GM06990 (cell line): ENCODE measurements around the gene STEAP3.

ENCODE experiments used
- DNase-seq: peaks from one replicate; pipeline ENCODE4 v3.0.0-alpha.2; 2011; ENCODE audit not compliant: insufficient read length; ENCODE audit errors: extremely low read depth
- H3K27me3 ChIP-seq: replicated peaks from 2 replicates; pipeline ENCODE4 v1.6.0; 2011; ENCODE audit warnings: low read length; ENCODE audit not compliant: control insufficient read depth, insufficient read depth
- H3K36me3 ChIP-seq: 2 replicates; pipeline ENCODE4 v1.5.1; 2011; ENCODE audit warnings: low read length; ENCODE audit not compliant: control insufficient read depth, insufficient read depth
- H3K4me3 ChIP-seq: replicated peaks from 2 replicates; pipeline ENCODE4 v1.5.1; 2011; ENCODE audit warnings: low read depth, mild to moderate bottlenecking, control low read depth, low read length
- TF ChIP-seq, protein P1 (sequence below): IDR thresholded peaks from 2 replicates; pipeline ENCODE4 v1.5.1; 2011; ENCODE audit warnings: low read length, control low read depth, mild to moderate bottlenecking, inconsistent platforms; ENCODE audit not compliant: insufficient read depth, poor library complexity, severe bottlenecking

The STEAP3 gene

DNA sequence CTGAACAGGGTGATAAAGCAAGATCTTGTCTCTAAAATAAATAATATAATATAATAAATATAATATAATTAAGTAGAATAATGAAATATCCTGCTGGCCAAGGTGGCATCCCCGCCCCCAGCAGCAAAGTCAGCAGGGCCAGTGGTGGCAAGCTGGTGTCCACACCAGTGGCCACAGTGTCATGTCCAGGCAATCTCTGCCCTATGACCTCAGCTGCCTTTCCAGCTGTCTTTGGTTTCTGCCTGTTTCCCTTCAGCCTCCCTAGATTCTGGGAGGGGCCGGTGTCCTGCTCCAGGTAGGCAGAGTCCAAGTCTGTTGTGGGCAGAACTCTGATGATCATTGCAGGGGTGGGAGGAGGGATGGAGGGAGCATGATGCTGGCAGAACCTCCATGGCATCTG is 16.2 kb upstream of the STEAP3 start:
- no peak overlapping the region for H3K4me3 ChIP-seq
- TF ChIP-seq, protein P1, sequence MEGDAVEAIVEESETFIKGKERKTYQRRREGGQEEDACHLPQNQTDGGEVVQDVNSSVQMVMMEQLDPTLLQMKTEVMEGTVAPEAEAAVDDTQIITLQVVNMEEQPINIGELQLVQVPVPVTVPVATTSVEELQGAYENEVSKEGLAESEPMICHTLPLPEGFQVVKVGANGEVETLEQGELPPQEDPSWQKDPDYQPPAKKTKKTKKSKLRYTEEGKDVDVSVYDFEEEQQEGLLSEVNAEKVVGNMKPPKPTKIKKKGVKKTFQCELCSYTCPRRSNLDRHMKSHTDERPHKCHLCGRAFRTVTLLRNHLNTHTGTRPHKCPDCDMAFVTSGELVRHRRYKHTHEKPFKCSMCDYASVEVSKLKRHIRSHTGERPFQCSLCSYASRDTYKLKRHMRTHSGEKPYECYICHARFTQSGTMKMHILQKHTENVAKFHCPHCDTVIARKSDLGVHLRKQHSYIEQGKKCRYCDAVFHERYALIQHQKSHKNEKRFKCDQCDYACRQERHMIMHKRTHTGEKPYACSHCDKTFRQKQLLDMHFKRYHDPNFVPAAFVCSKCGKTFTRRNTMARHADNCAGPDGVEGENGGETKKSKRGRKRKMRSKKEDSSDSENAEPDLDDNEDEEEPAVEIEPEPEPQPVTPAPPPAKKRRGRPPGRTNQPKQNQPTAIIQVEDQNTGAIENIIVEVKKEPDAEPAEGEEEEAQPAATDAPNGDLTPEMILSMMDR, result no peak
- H3K27me3 ChIP-seq, result no peaks in the 10 kb centered on the region; the same call in 1 of the 2 replicates
- DNase-seq, result no peak
- H3K36me3 ChIP-seq, result no peaks in the 10 kb centered on the region

DNA sequence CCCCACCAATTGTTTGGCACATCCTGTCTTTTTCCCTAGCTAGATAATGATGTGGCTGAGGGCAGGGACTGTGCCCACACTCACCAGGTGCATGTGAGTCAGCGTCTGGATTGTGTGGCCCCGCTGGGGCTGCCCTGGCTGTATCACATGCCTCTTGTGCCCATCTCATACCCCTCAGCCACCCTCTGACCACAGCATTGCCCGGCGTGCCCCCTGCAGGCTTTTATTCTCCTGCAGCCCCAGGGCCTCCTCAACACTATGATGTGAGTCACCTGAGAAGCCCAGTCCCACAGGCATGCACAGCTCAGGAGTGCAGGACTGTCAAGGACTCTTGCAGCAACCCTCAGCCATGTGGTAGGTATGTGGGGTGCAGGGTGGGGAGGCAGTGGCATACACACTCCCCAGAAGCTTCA is 14.8 kb upstream of the STEAP3 start:
- TF ChIP-seq, protein P1, result no peak
- Histone ChIP-seq H3K27me3 (no peaks in the 10 kb centered on the region; the same call in 1 of the 2 replicates), H3K36me3 (no peaks in the 10 kb centered on the region), H3K4me3 (no peak overlapping the region)
- DNase-seq, result no peak

DNA sequence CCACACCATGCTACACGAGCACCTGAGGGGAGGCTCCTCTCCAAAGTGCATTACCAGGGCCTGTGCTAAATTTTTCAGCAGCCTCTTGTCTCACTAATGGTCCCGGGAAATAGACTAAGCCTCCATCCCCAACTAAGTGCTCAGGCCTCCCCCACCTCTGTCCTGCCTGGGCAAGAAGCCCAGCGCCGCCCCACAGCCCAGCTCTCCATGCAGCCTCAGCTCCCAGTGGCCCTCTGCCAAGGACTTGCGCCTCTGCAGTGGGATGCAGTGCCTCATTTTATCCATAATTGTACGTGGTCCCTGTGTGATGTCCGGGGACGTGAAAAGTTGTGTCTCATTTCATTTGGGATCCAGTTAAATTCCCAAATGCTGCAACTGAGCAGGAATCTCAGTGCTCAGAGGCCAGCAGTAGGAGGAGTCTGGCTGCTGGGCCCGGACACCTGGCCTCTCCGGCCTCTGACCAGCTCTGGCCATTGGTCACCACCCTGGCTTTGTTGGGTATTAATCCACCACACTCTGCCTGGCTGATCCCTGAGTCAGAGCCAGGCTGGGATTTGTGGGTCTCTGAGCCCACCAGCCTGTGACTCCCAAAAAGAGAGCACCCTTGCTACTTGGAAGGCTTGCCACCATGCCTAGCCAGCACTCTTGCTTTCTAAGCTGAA is 11.4 kb upstream of the STEAP3 start:
- Histone ChIP-seq H3K36me3 (no peaks in the 10 kb centered on the region), H3K27me3 (no peaks in the 10 kb centered on the region; the same call in 1 of the 2 replicates), H3K4me3 (no peak overlapping the region)
- DNase-seq, result no peak
- TF ChIP-seq, protein P1, result no peak

DNA sequence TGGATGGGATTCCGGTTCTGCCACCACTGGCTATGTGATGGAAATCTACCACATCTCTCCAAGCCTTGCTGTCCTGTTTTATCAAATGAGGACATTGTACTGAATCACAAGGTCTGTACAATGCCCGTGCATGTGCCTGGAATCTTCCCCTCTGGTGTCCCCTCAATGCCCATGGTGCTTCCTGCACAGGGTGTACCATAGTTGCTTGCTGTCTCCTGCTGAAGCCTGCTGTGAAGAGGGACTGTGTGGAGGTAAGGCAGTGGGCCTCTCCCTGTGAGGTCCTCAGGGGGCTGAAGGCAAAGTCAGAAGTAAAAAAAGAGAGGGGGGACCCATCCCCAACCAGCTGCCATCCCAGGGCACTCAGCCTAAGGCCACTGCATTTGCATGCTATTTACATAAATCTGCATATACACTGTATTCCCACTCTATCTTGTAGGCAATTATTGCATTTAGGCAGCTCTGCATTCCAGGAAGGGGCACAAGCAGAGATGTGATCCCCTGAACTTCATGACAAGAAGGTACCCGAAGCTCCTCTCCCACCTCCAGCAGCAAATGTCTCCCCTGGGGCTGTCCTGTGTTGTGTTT is 9.1 kb upstream of the STEAP3 start:
- TF ChIP-seq, protein P1, result no peak
- no peak for DNase-seq
- Histone ChIP-seq H3K4me3 (no peak overlapping the region), H3K27me3 (no peaks in the 10 kb centered on the region), H3K36me3 (no peaks in the 10 kb centered on the region)

GRCh38 chr2:119216994-119217393 is 6.6 kb upstream of the STEAP3 start:
- Histone ChIP-seq H3K36me3 (no peaks in the 10 kb centered on the region), H3K4me3 (no peak overlapping the region), H3K27me3 (no peaks in the 10 kb centered on the region)
- no peak for DNase-seq
- TF ChIP-seq, protein P1, result no peak
